Pancreas (tissue), 10 donors: ENCODE measurements around the gene ASIC3. TPM values are rescaled to one million over a fixed set of nuclear protein-coding genes. Genes with fewer than 3 reads are reported as not detected.

Experiments
- ATAC-seq, 4 donors: fragments of 200-7000 bp; cut with Tn5 transposase; one replicate each; pipeline versions ENCODE4 v1.8.0 to v1.9.1; 2020; ENCODE audit warnings: mild to moderate bottlenecking in 4 of 4, moderate library complexity in 4 of 4
- DNase-seq, 6 donors: peaks; one replicate each; pipeline ENCODE4 v3.0.0-alpha.2; 2020
- FAIRE-seq: peaks from 2 replicates; lab custom pipeline; 2012; peaks lifted over from hg19 to GRCh38; lab: Jason Lieb, UNC
- H3K27ac ChIP-seq, 4 donors: fragments of 200-600 bp; sonication (generic); 1 replicate in 3 of 4; 2 replicates in 1 of 4; pipeline versions ENCODE4 v1.5.0 to v1.8.0; 2020
- H3K27me3 ChIP-seq, 4 donors: fragments of 200-600 bp; one replicate each; pipeline ENCODE4 v1.8.0; 2021
- H3K36me3 ChIP-seq, 3 donors: fragments of 200-600 bp; sonication (generic) in 1 of 3; one replicate each; pipeline versions ENCODE4 v1.5.0 to v1.8.0; 2020 to 2021
- H3K4me1 ChIP-seq, 3 donors: fragments of 200-600 bp; one replicate each; pipeline ENCODE4 v1.8.0; 2021
- H3K4me3 ChIP-seq, 4 donors: fragments of 200-600 bp; sonication (generic) in 2 of 4; one replicate each; pipeline versions ENCODE4 v1.5.0 to v1.8.0; 2020 to 2021
- H3K9me3 ChIP-seq, 4 donors: fragments of 200-600 bp; one replicate each; pipeline ENCODE4 v1.8.0; 2021
- CTCF ChIP-seq, 4 donors: fragments of 200-600 bp; sonication (generic) in 3 of 4; IDR thresholded peaks; one replicate each; pipeline versions ENCODE4 v1.5.0 to v1.8.0; 2021; ENCODE audit warnings: antibody characterized with exemption in 4 of 4
- WGBS, 2 donors: extraction: QIAGEN DNeasy Blood & Tissue Kit; methylation state at CpG; one replicate each; pipeline ENCODE4 v1.1.7; 2013; 5-methylcytosine and 5-hydroxymethylcytosine counted together
- intact Hi-C, 3 donors: fragments of 100-400 bp; cut with DNase I; formaldehyde crosslinking; loops; one replicate each; pipeline versions ENCODE4 v1.11.1 to v1.14.2; 2022
- polyA plus RNA-seq, 2 donors: library from polyadenylated mRNA; stranded (reverse); fragments of 200-250 nt; gene quantifications; one replicate each; pipeline ENCODE4 v1.2.3, GENCODE V29; 2013
- total RNA-seq, 6 donors: library from RNA; stranded (reverse); fragmentation: NEBNext Ultra II Directional in 4 of 6; extraction: Animal tissue kit (Norgen Biotek cat#: 25700) in 4 of 6; gene quantifications; one replicate each; pipeline versions ENCODE4 v1.2.1 to v1.2.4, GENCODE V29; 2021 to 2023
- donor health status: healthy with polysubstance abuse.
- donor health status: DM: no; HTN: no; CAD: no; lungs with moderate emphysema.
- donor health status: DM: no; HTN: no; CAD: no.
- donor health status: control.
- donor health status: control.
- donor health status: Bipolar disorder and iron deficiency.
- donor health status: DM: yes; HTN: yes; CAD: no.
- donor health status: DM: no; HTN: no; CAD: no.
- donor health status: DM: no; HTN: no; CAD: no.
- donor health status: DM: yes; HTN: yes; CAD: no.

The ASIC3 gene
- total and polyA plus RNA-seq, 8 donors: 0.47 to 8.7 (median 0.83) TPM

- FAIRE-seq (no peak), ATAC-seq (no peak), DNase-seq (no peak)
- no peaks in the 10 kb centered on the region for H3K27me3 ChIP-seq
- no peak overlapping the region for H3K4me3 ChIP-seq
- intact Hi-C loops: no loop called here
- no peak overlapping the region for H3K27ac ChIP-seq
- no peaks in the 10 kb centered on the region for H3K9me3 ChIP-seq
- no peak for TF ChIP-seq CTCF (IDR thresholded peaks at IDR 0.05)
- 82 to 95% methylated on average over 4 of the region's 4 CpGs for WGBS, 2 donors
- peaks cover 8 to 12% (median 10%) of the 10 kb centered on the region in 3 donors for H3K4me1 ChIP-seq
- H3K36me3 ChIP-seq: no peaks in the 10 kb centered on the region
Observed at GRCh38 chr7:151053096-151053495, 4.8 kb downstream of the ASIC3 start.

GRCh38 chr7:151053751-151054150, 5.4 kb downstream of the ASIC3 start:
- no peak overlapping the region for H3K4me3 ChIP-seq
- no peak for TF ChIP-seq CTCF (IDR thresholded peaks at IDR 0.05)
- no peaks in the 10 kb centered on the region for H3K9me3 ChIP-seq
- no peaks in the 10 kb centered on the region for H3K36me3 ChIP-seq
- peaks cover 8 to 16% (median 14%) of the 10 kb centered on the region in 3 donors for H3K4me1 ChIP-seq
- WGBS, 2 donors: 83 to 90% methylated on average over 8 of the region's 8 CpGs
- no peaks in the 10 kb centered on the region for H3K27me3 ChIP-seq
- intact Hi-C loops: no loop called here
- no peak overlapping the region for H3K27ac ChIP-seq
- DNase-seq (no peak), FAIRE-seq (no peak), ATAC-seq (no peak)

- no peaks in the 10 kb centered on the region for H3K36me3 ChIP-seq
- H3K4me3 ChIP-seq: no peak overlapping the region
- no peaks in the 10 kb centered on the region for H3K27me3 ChIP-seq
- 82 to 87% methylated on average over 6 of the region's 6 CpGs for WGBS, 2 donors
- intact Hi-C loops: no loop called here
- no peak for TF ChIP-seq CTCF (IDR thresholded peaks at IDR 0.05)
- no peak overlapping the region for H3K27ac ChIP-seq
- no peak for ATAC-seq
- no peaks in the 10 kb centered on the region for H3K9me3 ChIP-seq
- DNase-seq: no peak
- peaks cover 15 to 17% (median 15%) of the 10 kb centered on the region in 3 donors for H3K4me1 ChIP-seq
- no peak for FAIRE-seq
Observed at GRCh38 chr7:151056283-151056665, 7.9 kb downstream of the ASIC3 start.

- Histone ChIP-seq H3K27ac (no peak overlapping the region), H3K36me3 (no peaks in the 10 kb centered on the region), H3K27me3 (no peaks in the 10 kb centered on the region), H3K4me1 (peaks cover 21 to 23% (median 21%) of the 10 kb centered on the region in 3 donors), H3K9me3 (no peaks in the 10 kb centered on the region), H3K4me3 (peak overlapping the region; percentile 36 to 81 (median 64))
- TF ChIP-seq CTCF (IDR thresholded peaks at IDR 0.05): no peak
- intact Hi-C loops: no loop called here
- no peak for FAIRE-seq
- DNase-seq: peak in 2 of 6 donors; percentile 49 to 64
- 18 to 22% methylated on average over 29 of the region's 29 CpGs for WGBS, 2 donors
- ATAC-seq: no peak
Observed at GRCh38 chr7:151056666-151057505, 8.6 kb downstream of the ASIC3 start.

- DNase-seq: no peak
- Histone ChIP-seq H3K36me3 (no peaks in the 10 kb centered on the region), H3K27me3 (no peaks in the 10 kb centered on the region), H3K27ac (peak within 1 kb of the TSS; percentile 86 to 98 (median 93)), H3K4me3 (peak within 1 kb of the TSS; percentile 36 to 81 (median 64)), H3K4me1 (peaks cover 22 to 24% (median 24%) of the 10 kb centered on the region in 3 donors), H3K9me3 (no peaks in the 10 kb centered on the region)
- WGBS, 2 donors: 0 to 1% methylated on average over 29 to 30 of the region's 30 CpGs
- ATAC-seq: peak in 2 of 4 donors; percentile 0 to 1
- no peak for TF ChIP-seq CTCF (IDR thresholded peaks at IDR 0.05)
- FAIRE-seq: no peak
- intact Hi-C loops: no loop called here
Observed at GRCh38 chr7:151057506-151057988, 9.2 kb downstream of the ASIC3 start, which contains the start of gene CDK5. Gene CDK5, minus strand, starts transcription at chr7:151057897. Its CDS starts 49 bp downstream, at chr7:151057848.
